GM06990 (cell line): ENCODE data around the gene MTNR1B.

Source experiments
- DNase-seq: peaks from one replicate; pipeline ENCODE4 v3.0.0-alpha.2; 2011; ENCODE audit not compliant: insufficient read length; ENCODE audit errors: extremely low read depth
- H3K27me3 ChIP-seq: replicated peaks from 2 replicates; pipeline ENCODE4 v1.6.0; 2011; ENCODE audit warnings: low read length; ENCODE audit not compliant: control insufficient read depth, insufficient read depth
- H3K36me3 ChIP-seq: 2 replicates; pipeline ENCODE4 v1.5.1; 2011; ENCODE audit warnings: low read length; ENCODE audit not compliant: control insufficient read depth, insufficient read depth
- H3K4me3 ChIP-seq: replicated peaks from 2 replicates; pipeline ENCODE4 v1.5.1; 2011; ENCODE audit warnings: low read depth, mild to moderate bottlenecking, control low read depth, low read length
- CTCF ChIP-seq: IDR thresholded peaks from 2 replicates; pipeline ENCODE4 v1.5.1; 2011; ENCODE audit warnings: low read length, control low read depth, mild to moderate bottlenecking, inconsistent platforms; ENCODE audit not compliant: insufficient read depth, poor library complexity, severe bottlenecking

MTNR1B gene

GRCh38 chr11:93013646-93014045 is 44.2 kb downstream of the MTNR1B start:
- no peaks in the 10 kb centered on the region for H3K27me3 ChIP-seq
- TF ChIP-seq CTCF = no peak
- H3K36me3 ChIP-seq = no peaks in the 10 kb centered on the region
- no peak overlapping the region for H3K4me3 ChIP-seq
- no peak for DNase-seq

- Histone ChIP-seq H3K36me3 (no peaks in the 10 kb centered on the region), H3K4me3 (no peak overlapping the region), H3K27me3 (no peaks in the 10 kb centered on the region)
- TF ChIP-seq CTCF = no peak
- DNase-seq = no peak
Measured at GRCh38 chr11:93016595-93016994, 47.1 kb downstream of the MTNR1B start.

GRCh38 chr11:93017821-93018690 is 48.6 kb downstream of the MTNR1B start:
- peak; percentile 23 for TF ChIP-seq CTCF
- H3K27me3 ChIP-seq = no peaks in the 10 kb centered on the region
- no peak overlapping the region for H3K4me3 ChIP-seq
- no peaks in the 10 kb centered on the region for H3K36me3 ChIP-seq
- DNase-seq = no peak

GRCh38 chr11:93020248-93021046 is 51.0 kb downstream of the MTNR1B start:
- DNase-seq = no peak
- TF ChIP-seq CTCF = no peak
- no peak overlapping the region for H3K4me3 ChIP-seq
- H3K36me3 ChIP-seq = no peaks in the 10 kb centered on the region
- H3K27me3 ChIP-seq = no peaks in the 10 kb centered on the region

GRCh38 chr11:93024369-93024768 is 54.9 kb downstream of the MTNR1B start:
- Histone ChIP-seq H3K27me3 (no peaks in the 10 kb centered on the region), H3K4me3 (no peak overlapping the region), H3K36me3 (no peaks in the 10 kb centered on the region)
- no peak for TF ChIP-seq CTCF
- DNase-seq = no peak
